ENCODE data around the gene CLIC6. TPM values are rescaled to one million over a fixed set of nuclear protein-coding genes. Genes with fewer than 3 reads are reported as not detected.

Gene CLIC6
- total and polyA plus RNA-seq, 2 of the 8 experiments (the other 6 are each of a cell fraction or from before 2014, with no cell fraction given) = 0.42 to 1.3 TPM

GRCh38 chr21:34649400-34649799, 19.4 kb upstream of the CLIC6 start:
- no peaks in the 10 kb centered on the region for H3K27me3 ChIP-seq (replicated peaks in 1 of 4; ENCODE audit: control insufficient read depth in 3 of 4, extremely low read depth in 1 of 4, insufficient read depth in 3 of 4, low read length in 3 of 4)
- H3K23me2 ChIP-seq (ENCODE audit: low read depth, low read length) = no peaks in the 10 kb centered on the region
- no peaks in the 10 kb centered on the region for H3K79me1 ChIP-seq (ENCODE audit: low read depth, low read length)
- H3K56ac ChIP-seq (replicated peaks; ENCODE audit: insufficient read length, low read depth, low read length) = no peak overlapping the region
- H3K4ac ChIP-seq (replicated peaks; ENCODE audit: insufficient read length, low read depth, low read length) = no peak overlapping the region
- H2AFZ ChIP-seq (ENCODE audit: low read length) = no peak overlapping the region
- TF ChIP-seq CBX8 (IDR thresholded peaks at IDR 0.05; ENCODE audit: borderline replicate concordance, low read depth, low read length) = no peak
- TF ChIP-seq SIRT6 (IDR thresholded peaks at IDR 0.05; ENCODE audit: low read length) = no peak
- TF ChIP-seq JUND (IDR thresholded peaks at IDR 0.05; ENCODE audit: low read length) = no peak
- TF ChIP-seq YY1 (IDR thresholded peaks at IDR 0.05; ENCODE audit: low read depth, low read length) = no peak
- no peak for TF ChIP-seq BRCA1 (IDR thresholded peaks at IDR 0.05; ENCODE audit: low read depth, low read length)
- no peak for TF ChIP-seq HDAC6 (IDR thresholded peaks at IDR 0.05; ENCODE audit: low read depth, low read length)
- no peak overlapping the region for H4K5ac ChIP-seq (ENCODE audit: insufficient read length, low read depth, low read length)
- 93% methylated on average over 3 of the region's 3 CpGs; no CpG with 5 or more reads in 1 of the 2 experiments for WGBS, 2 experiments (ENCODE audit: extremely low coverage in 1 of 2, insufficient coverage in 1 of 2, insufficient read length in 1 of 2, insufficient replicate concordance in 2 of 2, low coverage in 1 of 2, low lambda C conversion rate in 2 of 2, missing lambda C conversion rate in 1 of 2)
- H3K27ac ChIP-seq (ENCODE audit: low read depth, low read length) = no peak overlapping the region
- H3K36me3 ChIP-seq (ENCODE audit: control insufficient read depth in 2 of 4, insufficient read depth in 4 of 4, low read length in 3 of 4) = no peaks in the 10 kb centered on the region
- no peak overlapping the region for H2BK5ac ChIP-seq (ENCODE audit: low read depth, low read length)
- H3K4me1 ChIP-seq (replicated peaks in 1 of 4; ENCODE audit: control insufficient read depth in 3 of 4, insufficient read depth in 4 of 4, low read length in 3 of 4) = no peaks in the 10 kb centered on the region; a peak in 1 of 7 replicates
- H3K4me3 ChIP-seq (ENCODE audit: extremely low read depth in 1 of 4, insufficient read depth in 2 of 4, low read depth in 3 of 4, low read length in 4 of 4) = no peak overlapping the region
- H3K9ac ChIP-seq (replicated peaks in 1 of 4; ENCODE audit: extremely low read depth in 1 of 4, low read depth in 3 of 4, low read length in 3 of 4) = no peak overlapping the region
- no peak overlapping the region for H2AK5ac ChIP-seq (ENCODE audit: low read depth, low read length)
- H4K91ac ChIP-seq (replicated peaks; ENCODE audit: insufficient read length, low read length) = no peak overlapping the region
- H2BK15ac ChIP-seq (ENCODE audit: low read length) = no peak overlapping the region
- no peak overlapping the region for H3K18ac ChIP-seq (ENCODE audit: extremely low read depth, low read length)
- H4K20me1 ChIP-seq (replicated peaks in 1 of 2; ENCODE audit: control insufficient read depth in 1 of 2, insufficient read depth in 2 of 2, low read length in 2 of 2) = no peaks in the 10 kb centered on the region
- H3K14ac ChIP-seq (ENCODE audit: insufficient read length) = no peak overlapping the region
- no peak overlapping the region for H3K4me2 ChIP-seq (ENCODE audit: insufficient read depth in 1 of 2, low read depth in 2 of 2, low read length in 2 of 2)
- no peak for DNase-seq (ENCODE audit: low read depth in 1 of 2, low spot score in 2 of 2)
- H3K9me3 ChIP-seq (ENCODE audit: insufficient read depth in 2 of 2, low read depth in 1 of 2, low read length in 1 of 2) = no peaks in the 10 kb centered on the region; a peak in 1 of 4 replicates
- no peak overlapping the region for H2BK120ac ChIP-seq (replicated peaks; ENCODE audit: low read depth, low read length)
- no peak for FAIRE-seq
- H3K23ac ChIP-seq (ENCODE audit: insufficient read length) = no peak overlapping the region
- POLR2A ChIA-PET (ENCODE audit: partially characterized antibody) = no interaction called here
- no peak overlapping the region for H2BK20ac ChIP-seq (ENCODE audit: low read length)
- no peaks in the 10 kb centered on the region for H3K79me2 ChIP-seq (ENCODE audit: control insufficient read depth in 1 of 2, insufficient read depth in 2 of 2, low read length in 2 of 2)
- CTCF ChIA-PET (ENCODE audit: partially characterized antibody) = interaction anchor here (0.6 to 3.7 kb wide), 3 partner anchors 17 to 1900 kb away, joined by 3 to 16 read pairs (median 3); no protein-coding TSS in a partner anchor
- no peak overlapping the region for H2BK12ac ChIP-seq (ENCODE audit: low read depth, low read length)
- no peak overlapping the region for H4K8ac ChIP-seq (ENCODE audit: extremely low read depth, insufficient read depth, low read length)
